Stimulated activated naive CD8-positive, alpha-beta T cell treated with anti-CD3 and anti-CD28 coated beads, Interleukin-15, Interleukin-2, amounts not matched to agents 100 ng/mL and 50 ng/mL, for 24 hours (primary cell): Measurements from ENCODE around the gene HACL1.

Source experiments
- H3K27ac Mint-ChIP-seq: one replicate; pipeline ENCODE4 v1.8.0; 2021; ENCODE audit warnings: mild to moderate bottlenecking, mixed read lengths
- H3K27me3 Mint-ChIP-seq: one replicate; pipeline ENCODE4 v1.8.0; 2021; ENCODE audit warnings: mixed read lengths
- H3K36me3 Mint-ChIP-seq: one replicate; pipeline ENCODE4 v1.8.0; 2021; ENCODE audit warnings: low read depth, mixed read lengths
- H3K4me1 Mint-ChIP-seq: one replicate; pipeline ENCODE4 v1.8.0; 2021; ENCODE audit warnings: low read depth, mixed read lengths
- H3K4me3 Mint-ChIP-seq: one replicate; pipeline ENCODE4 v1.8.0; 2021; ENCODE audit warnings: mild to moderate bottlenecking, mixed read lengths
- H3K9me3 Mint-ChIP-seq: one replicate; pipeline ENCODE4 v1.8.0; 2021; ENCODE audit warnings: mixed read lengths

The HACL1 gene

DNA sequence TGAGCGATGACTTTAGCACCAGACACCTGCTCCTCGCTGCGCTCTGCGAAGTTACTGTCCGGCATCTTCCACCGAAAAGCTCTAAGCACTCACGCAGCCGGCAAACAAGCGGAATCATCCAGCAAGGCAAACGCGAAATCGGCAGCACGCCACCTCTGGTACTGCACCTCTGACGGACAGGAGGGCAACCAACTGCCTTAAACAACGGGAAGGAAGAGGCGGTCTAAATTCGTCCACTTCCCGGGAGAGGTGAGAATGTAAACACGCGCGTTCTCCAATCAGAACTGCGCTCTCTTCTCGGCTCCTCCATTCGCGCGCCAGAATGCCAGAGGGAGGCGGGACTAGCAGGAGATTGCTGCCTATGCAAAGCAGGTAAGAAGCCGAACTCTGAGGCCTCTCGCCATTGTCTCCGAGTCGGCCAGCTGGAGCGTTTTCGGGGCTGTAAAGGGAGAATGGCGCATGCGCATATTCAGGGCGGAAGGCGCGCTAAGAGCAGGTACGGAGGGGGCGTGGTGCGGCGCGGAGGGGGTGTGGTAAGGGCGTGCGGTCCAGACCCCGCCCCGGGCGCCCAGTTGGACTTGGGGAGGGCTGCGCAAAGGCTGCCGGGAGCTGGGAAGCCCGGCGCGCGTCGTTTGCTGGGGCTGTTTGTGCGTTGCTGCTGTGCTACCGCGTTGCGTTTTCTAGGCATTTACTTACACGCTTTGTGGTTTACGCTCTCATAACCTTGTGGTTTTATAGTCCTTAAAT is at the start of gene HACL1, which contains the start of gene BTD:
HACL1 (minus strand) TSS at position 171 of the 747 bp plus-strand sequence; CDS start at position 65, 106 bp downstream.
BTD (plus strand) TSS at position 347 of the 747 bp plus-strand sequence. CDS start 33,695 bp downstream, outside the sequence.
- H3K27ac Mint-ChIP-seq, result peak within 1 kb of the TSS; percentile 96
- no peaks in the 10 kb centered on the region for H3K27me3 Mint-ChIP-seq
- H3K36me3 Mint-ChIP-seq, result peaks cover 45% of the 10 kb centered on the region
- peak within 1 kb of the TSS; percentile 100 for H3K4me3 Mint-ChIP-seq
- peaks cover 11% of the 10 kb centered on the region for H3K9me3 Mint-ChIP-seq
- H3K4me1 Mint-ChIP-seq, result peaks cover 50% of the 10 kb centered on the region

DNA sequence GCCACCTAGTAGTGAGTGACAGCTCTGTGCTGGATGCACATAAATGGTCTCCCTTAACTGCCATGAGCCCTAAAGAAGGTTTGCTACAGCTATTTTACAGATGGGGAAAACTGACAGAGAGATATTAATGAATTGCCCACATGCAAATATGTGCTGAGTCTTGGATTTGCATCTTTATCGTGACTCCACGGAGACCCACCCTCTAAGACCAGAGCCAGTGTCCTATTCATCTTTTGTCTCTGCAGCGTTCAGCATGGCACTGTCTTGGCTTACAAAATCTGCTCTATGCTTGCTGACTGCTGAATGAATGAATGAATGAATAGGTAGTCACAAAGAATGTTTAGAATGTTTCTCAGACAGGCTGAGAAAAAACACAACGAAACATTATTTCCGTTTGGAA is 48.5 kb upstream of the HACL1 start:
- peaks cover 25% of the 10 kb centered on the region for H3K27me3 Mint-ChIP-seq
- H3K36me3 Mint-ChIP-seq, result peaks cover under 1% of the 10 kb centered on the region
- H3K4me1 Mint-ChIP-seq, result peaks cover 51% of the 10 kb centered on the region
- H3K4me3 Mint-ChIP-seq, result no peak overlapping the region
- peaks cover 5% of the 10 kb centered on the region for H3K9me3 Mint-ChIP-seq
- H3K27ac Mint-ChIP-seq, result no peak overlapping the region

DNA sequence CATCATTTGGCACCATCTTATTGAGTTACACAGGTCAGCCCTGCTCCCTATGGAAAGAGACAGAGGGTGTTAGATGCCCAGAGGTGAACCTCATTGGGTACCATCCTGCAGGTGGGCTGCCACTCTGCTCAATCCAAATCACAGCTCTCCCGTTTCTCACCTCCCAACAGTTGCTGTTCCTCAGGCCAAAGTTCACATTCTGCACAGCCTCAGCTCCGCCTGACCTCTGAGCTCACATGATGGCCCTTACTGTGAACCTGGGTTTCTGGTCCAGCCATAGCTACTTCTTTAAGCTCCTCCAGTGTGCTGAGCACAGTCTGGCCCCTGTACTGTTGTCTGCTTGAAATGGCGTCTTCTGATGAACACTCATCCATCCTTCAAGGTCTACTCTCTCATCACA is 48.0 kb upstream of the HACL1 start:
- H3K27ac Mint-ChIP-seq, result no peak overlapping the region
- H3K27me3 Mint-ChIP-seq, result peaks cover 25% of the 10 kb centered on the region
- peaks cover 5% of the 10 kb centered on the region for H3K9me3 Mint-ChIP-seq
- no peak overlapping the region for H3K4me3 Mint-ChIP-seq
- H3K4me1 Mint-ChIP-seq, result peaks cover 51% of the 10 kb centered on the region
- H3K36me3 Mint-ChIP-seq, result peaks cover 2% of the 10 kb centered on the region

DNA sequence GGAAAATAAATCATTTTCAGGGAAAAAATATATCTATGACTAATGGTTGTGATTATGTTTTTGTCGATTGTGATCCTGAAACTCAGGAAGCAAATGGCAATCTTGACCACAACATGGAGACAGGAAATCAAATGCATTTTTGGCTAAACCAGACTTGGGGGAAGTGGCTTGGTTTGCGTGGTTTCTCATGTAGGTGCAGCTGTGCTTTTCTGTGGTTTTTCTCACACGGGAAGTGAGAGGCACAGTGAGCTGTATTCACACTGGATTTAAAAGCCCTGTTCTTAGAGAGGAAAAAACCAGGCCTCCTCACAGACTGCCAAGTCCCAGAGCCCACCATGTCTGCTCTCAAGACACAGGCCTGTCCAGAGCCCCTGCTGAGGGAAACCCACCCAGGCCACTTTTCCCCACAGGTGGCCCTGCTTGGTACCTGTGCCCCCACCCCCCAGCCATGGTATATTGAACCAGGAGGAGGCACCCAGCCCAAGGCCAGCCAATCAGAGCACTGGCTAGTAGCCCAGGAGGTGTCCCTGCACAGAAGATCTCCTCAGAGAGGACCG is 46.3 kb upstream of the HACL1 start:
- Mint-ChIP-seq H3K36me3 (peaks cover 5% of the 10 kb centered on the region), H3K9me3 (peaks cover 5% of the 10 kb centered on the region), H3K27ac (peak overlapping the region; percentile 89), H3K4me1 (peaks cover 51% of the 10 kb centered on the region), H3K27me3 (peaks cover 23% of the 10 kb centered on the region), H3K4me3 (peak overlapping the region; percentile 68)

DNA sequence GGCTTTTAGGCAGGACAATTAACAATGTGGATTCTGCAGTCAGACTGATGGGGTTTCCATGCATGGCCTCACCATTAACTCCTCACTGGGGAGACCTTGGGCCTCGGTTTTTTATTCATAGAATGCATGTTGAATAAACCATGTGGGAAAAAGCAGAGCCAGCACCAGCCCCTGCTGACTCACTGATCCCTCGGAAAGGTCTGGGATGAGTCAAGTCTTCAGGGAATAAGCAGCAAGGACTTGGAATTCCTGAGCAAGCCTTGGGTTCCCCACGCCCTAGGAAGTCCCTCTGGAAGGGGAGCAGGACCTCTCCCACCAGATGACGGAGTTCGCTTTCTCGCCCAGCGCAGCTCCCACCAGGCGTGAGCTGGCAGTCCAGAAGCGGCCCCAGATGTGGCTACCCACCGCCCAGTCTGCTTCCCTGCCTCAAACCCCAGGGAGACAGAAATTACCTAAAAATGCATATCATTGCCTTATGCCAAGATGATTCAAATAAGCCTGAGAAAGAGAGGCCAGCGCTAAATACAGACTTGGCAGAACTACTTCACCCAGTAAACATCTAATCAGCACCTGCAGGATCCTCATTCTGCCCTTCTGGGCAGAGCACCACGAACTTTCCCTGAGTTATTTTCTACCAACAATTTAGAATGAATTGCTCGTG is 45.6 kb upstream of the HACL1 start:
- Mint-ChIP-seq H3K4me1 (peaks cover 51% of the 10 kb centered on the region), H3K9me3 (peaks cover 5% of the 10 kb centered on the region), H3K27ac (peak overlapping the region; percentile 89), H3K27me3 (peaks cover 20% of the 10 kb centered on the region), H3K36me3 (peaks cover 7% of the 10 kb centered on the region), H3K4me3 (peak overlapping the region; percentile 68)

DNA sequence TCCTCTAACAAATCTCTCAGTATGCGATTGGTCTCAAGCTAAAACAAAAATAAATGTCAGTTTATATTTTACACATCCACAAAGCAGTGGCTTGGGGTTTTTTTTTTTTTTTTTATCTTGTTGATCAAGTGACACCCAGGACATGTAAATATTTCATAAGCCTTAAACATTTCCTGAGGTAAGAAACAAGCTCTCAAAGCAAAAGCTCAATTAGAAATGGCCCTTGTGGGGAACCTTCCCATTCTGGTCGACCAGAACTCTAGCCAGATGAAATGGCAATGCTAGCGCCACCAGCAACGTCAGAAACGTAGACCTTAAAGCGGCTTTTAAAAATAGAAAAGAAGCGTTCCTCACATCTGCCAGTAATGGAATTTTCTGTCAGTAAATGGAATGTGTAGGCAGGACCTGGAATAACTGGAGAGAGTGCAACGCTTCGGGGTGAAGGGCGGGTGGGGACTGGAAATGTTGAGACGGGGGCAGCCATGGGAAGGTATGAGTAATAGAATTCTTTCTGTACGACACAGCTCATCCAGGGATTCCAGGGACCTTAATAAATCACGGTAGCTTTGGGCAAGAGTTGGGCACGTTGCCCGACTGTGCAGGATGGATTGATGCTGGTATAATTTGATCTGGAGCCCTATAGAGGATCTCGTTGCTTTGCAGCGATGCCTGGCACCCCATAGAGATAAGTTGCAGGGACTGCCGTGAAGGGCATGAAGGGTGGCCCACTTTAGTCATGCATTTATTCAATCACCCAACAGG is 44.6 kb upstream of the HACL1 start:
- Mint-ChIP-seq H3K27me3 (peaks cover 11% of the 10 kb centered on the region), H3K4me3 (no peak overlapping the region), H3K27ac (no peak overlapping the region), H3K9me3 (peaks cover 5% of the 10 kb centered on the region), H3K4me1 (peaks cover 56% of the 10 kb centered on the region), H3K36me3 (peaks cover 14% of the 10 kb centered on the region)

DNA sequence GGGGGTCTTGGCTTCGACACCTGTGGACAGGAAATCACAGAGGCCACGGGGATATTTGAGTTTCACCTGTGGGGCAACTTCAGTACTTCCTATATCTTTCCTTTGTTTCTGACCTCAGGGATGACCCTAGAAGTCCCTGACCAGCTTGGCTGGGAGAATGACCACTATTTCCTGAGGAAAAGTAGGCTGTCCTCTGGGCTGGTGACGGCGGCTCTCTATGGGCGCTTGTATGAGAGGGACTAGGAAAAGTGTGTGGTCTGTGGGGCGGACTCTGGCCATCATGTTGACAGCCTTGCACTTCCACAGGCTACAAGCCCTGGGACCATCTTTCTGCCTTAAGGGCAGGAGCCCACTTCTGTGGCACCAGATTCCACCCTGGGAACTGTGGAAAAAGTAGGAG is 43.9 kb upstream of the HACL1 start:
- peaks cover 14% of the 10 kb centered on the region for H3K36me3 Mint-ChIP-seq
- H3K4me3 Mint-ChIP-seq, result no peak overlapping the region
- peaks cover 7% of the 10 kb centered on the region for H3K27me3 Mint-ChIP-seq
- H3K4me1 Mint-ChIP-seq, result peaks cover 53% of the 10 kb centered on the region
- H3K27ac Mint-ChIP-seq, result no peak overlapping the region
- H3K9me3 Mint-ChIP-seq, result peaks cover 5% of the 10 kb centered on the region

DNA sequence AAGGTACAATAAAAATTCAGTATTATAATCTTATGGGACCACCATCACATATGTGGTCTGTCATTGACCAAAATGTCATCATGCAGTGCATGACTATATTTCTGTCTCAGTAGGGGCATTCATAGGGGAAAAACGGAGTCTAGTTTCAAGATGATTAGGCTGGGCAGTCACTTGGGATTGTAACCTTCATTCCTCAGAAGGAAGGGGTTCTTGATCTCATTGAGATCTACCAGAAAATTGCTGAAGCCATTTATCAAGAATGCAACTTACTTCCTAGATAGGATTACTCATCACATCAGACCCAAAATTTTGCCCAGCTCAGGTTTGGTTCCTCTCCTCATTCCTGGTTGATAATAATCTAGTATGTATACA is 37.5 kb upstream of the HACL1 start:
- no peaks in the 10 kb centered on the region for H3K27me3 Mint-ChIP-seq
- peak overlapping the region; percentile 3 for H3K4me3 Mint-ChIP-seq
- H3K36me3 Mint-ChIP-seq, result peaks cover 9% of the 10 kb centered on the region
- peaks cover 59% of the 10 kb centered on the region for H3K4me1 Mint-ChIP-seq
- H3K27ac Mint-ChIP-seq, result no peak overlapping the region
- no peaks in the 10 kb centered on the region for H3K9me3 Mint-ChIP-seq

DNA sequence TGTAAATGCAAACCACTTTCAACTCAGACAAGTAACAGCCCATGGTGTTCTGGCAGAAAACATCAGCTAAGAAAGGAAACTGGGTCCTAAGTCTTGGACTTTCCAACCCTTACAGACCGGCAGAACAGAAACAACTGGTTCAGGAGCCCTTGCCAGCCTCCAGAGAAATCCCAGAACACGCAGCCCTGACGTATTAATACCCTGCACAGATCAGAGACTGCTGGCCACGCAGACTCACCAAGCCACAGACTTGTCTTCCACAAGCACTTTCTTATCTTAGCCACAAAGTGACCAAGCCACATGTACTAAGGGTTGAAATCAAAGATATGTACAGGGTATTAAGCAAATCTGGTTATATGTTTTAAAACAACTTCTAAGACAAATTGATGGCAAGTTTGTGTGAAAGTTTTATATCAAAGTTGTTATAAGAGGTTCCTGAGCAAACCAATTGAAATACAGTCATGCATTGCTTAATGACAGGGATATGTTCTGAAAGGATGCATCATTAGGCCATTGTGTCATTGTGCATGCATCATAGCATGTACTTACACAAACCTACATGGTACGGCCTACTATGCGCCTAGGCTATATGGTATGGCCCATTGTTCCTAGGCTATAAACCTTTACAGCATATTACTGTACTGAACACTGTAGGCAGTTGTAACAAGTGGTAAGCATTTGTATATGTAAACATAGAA is 37.0 kb upstream of the HACL1 start:
- Mint-ChIP-seq H3K4me1 (peaks cover 65% of the 10 kb centered on the region), H3K27me3 (no peaks in the 10 kb centered on the region), H3K9me3 (no peaks in the 10 kb centered on the region), H3K36me3 (peaks cover 9% of the 10 kb centered on the region), H3K27ac (peak overlapping the region; percentile 95), H3K4me3 (peak overlapping the region; percentile 5)

DNA sequence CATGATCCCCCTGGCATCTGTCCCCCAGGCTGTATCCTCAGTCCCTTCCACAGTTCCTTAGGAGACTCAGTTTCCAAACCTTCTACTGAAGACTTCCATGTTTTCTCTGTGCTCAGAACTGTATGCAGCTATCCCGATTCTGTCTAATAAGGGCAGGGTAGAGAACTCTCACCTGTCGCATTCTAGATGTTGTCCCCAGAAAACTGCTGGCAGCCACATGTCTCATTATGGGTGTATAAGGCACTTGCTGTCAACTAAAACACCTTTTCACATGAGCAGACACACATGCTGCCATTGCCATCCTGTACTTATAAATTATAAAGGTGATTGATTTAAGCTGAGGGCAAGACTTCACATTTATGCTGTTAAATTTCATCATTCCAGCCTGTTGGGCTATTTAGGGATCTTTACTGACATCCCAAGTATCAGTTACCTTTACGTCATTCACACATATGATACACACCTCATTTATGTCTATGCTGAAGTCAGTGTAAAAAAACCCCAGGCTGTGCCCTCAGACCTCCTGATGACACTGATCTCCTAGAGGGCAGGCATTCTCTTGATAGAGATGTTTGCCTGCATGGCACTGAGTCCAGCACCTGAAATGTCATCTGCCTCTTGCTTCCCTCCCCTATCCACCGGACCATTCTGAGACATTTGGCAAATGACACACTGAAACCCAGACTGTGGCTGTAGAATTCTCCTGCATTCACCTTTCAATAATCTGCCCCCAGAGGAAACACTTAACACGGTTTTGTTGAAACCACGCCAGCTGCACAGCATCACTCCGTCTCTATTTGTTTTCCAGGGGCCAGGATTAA is 36.0 kb upstream of the HACL1 start:
- Mint-ChIP-seq H3K4me1 (peaks cover 73% of the 10 kb centered on the region), H3K27ac (peak overlapping the region; percentile 95), H3K4me3 (peak overlapping the region; percentile 42), H3K27me3 (no peaks in the 10 kb centered on the region), H3K36me3 (peaks cover 9% of the 10 kb centered on the region), H3K9me3 (no peaks in the 10 kb centered on the region)

DNA sequence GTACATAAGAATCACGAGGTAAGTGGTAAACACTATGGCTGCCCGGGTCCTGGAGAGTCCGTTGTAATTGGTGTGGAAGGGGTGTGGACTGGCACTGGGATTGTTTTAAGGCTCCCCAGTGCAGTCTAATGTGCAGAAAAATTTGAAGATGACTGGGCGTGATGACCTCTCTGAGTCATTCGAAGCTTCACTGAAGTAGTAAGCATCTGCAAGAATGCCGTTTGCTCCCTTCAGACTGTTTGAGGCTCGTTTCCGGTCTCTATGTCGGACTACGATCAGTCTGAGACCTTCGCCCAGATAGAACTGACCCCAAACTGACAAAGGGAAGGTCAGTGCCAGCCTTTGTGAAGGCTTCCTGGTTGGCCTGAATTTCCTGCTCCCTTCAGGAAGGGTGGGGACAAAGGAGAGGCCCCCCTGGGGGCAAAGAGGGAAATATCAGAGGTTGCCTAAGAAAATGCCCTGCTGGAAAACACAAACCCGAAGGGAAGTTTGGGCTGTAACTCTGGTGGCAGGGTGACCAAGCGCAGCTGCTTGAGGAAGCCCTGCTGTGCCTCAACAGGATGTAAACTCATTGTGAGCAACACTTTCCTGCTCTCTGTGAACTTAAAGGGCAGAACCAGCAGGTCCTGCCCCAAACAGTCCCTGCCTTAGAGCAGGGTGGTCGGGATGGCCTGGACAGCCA is 34.8 kb upstream of the HACL1 start:
- Mint-ChIP-seq H3K4me3 (peak overlapping the region; percentile 67), H3K9me3 (no peaks in the 10 kb centered on the region), H3K27ac (peak overlapping the region; percentile 95), H3K4me1 (peaks cover 79% of the 10 kb centered on the region), H3K27me3 (no peaks in the 10 kb centered on the region), H3K36me3 (no peaks in the 10 kb centered on the region)

DNA sequence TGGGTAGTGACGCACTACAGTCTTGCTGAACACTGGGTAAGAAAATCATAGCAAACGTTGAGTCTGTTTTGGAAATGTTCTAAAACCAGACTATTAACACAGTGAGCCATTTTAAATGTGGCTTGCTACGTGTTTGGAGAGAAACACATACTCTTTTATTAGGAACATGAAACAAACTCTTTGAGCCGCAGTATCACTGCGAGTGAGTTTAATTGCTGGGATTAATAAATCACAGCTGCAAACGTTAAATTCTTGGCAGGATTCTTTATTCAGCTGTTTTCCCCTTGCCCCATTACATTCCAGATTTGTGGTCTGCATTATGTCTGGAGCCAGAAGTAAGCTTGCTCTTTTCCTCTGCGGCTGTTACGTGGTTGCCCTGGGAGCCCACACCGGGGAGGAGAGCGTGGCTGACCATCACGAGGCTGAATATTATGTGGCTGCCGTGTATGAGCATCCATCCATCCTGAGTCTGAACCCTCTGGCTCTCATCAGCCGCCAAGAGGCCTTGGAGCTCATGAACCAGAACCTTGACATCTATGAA is 33.8 kb upstream of the HACL1 start:
- H3K27me3 Mint-ChIP-seq, result no peaks in the 10 kb centered on the region
- no peaks in the 10 kb centered on the region for H3K36me3 Mint-ChIP-seq
- no peak overlapping the region for H3K4me3 Mint-ChIP-seq
- peaks cover 88% of the 10 kb centered on the region for H3K4me1 Mint-ChIP-seq
- H3K9me3 Mint-ChIP-seq, result no peaks in the 10 kb centered on the region
- no peak overlapping the region for H3K27ac Mint-ChIP-seq

DNA sequence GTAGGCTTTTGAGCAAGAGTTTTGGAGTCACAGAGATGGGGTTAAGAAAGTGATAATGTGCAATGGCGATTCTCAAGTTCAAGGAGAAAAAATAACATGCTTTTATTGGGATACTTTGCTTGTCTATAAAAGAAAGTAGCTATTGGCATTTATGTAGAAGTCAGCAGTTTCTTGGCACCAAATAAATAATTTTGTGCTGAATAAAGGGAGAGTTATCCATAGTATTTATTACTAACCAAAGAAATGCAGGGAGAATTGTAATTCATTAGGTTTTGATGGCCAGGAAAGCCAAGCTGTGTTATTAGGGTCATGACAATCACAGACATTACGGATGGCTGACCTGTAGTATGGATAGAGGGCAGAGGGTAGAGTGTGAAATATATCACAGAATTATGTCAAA is 33.3 kb upstream of the HACL1 start:
- H3K4me1 Mint-ChIP-seq, result peaks cover 93% of the 10 kb centered on the region

More for the DNA sequence above, 33.3 kb upstream of the HACL1 start:
- Mint-ChIP-seq H3K36me3 (no peaks in the 10 kb centered on the region), H3K27ac (no peak overlapping the region), H3K4me3 (no peak overlapping the region), H3K9me3 (no peaks in the 10 kb centered on the region), H3K27me3 (no peaks in the 10 kb centered on the region)
